ENCODE measurements around the gene SIK3. TPM values are rescaled to one million over a fixed set of nuclear protein-coding genes. Genes with fewer than 3 reads are reported as not detected.

Gene SIK3
- total RNA-seq, 1 donor from 2014 or later = 19.5 TPM

DNA sequence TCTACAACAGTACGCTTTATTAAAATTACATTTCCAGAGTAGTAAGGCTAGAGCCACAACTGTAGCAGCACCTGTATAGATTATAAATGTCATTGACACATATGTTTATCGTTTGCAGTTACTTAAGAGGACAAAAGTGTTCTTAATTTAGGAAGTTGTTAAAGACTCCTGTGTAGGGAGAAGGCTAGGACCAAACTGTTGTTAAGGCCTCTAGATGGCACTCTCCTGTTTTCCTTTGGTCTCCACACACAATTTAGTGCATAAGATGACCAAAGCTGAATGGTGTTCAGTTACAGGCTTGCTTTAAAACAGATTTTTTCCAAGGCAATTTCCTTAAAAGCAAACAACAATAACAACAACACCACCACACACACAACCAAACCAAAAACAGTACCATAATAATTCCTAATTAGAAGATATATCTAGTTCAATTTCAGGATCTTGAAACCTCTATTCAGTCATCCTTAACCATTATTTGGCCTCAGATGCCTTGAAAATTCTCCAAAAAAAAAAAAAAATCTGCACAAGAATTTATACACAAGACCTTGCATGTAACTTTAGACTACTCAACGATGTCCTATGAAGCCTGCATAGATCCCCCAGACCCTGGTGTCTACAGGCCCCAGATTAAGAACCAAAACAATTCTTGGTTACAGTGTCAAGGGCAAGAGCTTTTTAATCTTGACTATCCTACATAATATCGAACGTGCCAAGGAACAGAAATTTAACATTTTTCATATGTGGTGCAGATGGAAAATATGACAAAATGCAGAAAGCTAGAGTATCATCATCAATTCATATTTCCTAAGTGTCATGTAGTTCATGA is 218.2 kb downstream of the SIK3 start:
- Mint-ChIP-seq H3K9me3 (ENCODE audit: low read depth) (no peaks in the 10 kb centered on the region), H3K4me3 (ENCODE audit: unreplicated experiment) (no peak overlapping the region), H3K4me1 (ENCODE audit: low read depth) (peaks cover 4% of the 10 kb centered on the region), H3K36me3 (ENCODE audit: low read depth) (peaks cover 3% of the 10 kb centered on the region), H3K27ac (ENCODE audit: unreplicated experiment) (no peak overlapping the region), H3K27me3 (ENCODE audit: low read depth) (no peaks in the 10 kb centered on the region)
- no peak for DNase-seq (ENCODE audit: low spot score)
- TF ChIP-seq, protein P1, sequence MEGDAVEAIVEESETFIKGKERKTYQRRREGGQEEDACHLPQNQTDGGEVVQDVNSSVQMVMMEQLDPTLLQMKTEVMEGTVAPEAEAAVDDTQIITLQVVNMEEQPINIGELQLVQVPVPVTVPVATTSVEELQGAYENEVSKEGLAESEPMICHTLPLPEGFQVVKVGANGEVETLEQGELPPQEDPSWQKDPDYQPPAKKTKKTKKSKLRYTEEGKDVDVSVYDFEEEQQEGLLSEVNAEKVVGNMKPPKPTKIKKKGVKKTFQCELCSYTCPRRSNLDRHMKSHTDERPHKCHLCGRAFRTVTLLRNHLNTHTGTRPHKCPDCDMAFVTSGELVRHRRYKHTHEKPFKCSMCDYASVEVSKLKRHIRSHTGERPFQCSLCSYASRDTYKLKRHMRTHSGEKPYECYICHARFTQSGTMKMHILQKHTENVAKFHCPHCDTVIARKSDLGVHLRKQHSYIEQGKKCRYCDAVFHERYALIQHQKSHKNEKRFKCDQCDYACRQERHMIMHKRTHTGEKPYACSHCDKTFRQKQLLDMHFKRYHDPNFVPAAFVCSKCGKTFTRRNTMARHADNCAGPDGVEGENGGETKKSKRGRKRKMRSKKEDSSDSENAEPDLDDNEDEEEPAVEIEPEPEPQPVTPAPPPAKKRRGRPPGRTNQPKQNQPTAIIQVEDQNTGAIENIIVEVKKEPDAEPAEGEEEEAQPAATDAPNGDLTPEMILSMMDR (IDR thresholded peaks at IDR 0.05) = peak; percentile 93

- Mint-ChIP-seq H3K4me1 (ENCODE audit: low read depth) (peaks cover 8% of the 10 kb centered on the region), H3K27me3 (ENCODE audit: low read depth) (no peaks in the 10 kb centered on the region), H3K4me3 (ENCODE audit: unreplicated experiment) (no peak overlapping the region), H3K27ac (ENCODE audit: unreplicated experiment) (no peak overlapping the region), H3K9me3 (ENCODE audit: low read depth) (no peaks in the 10 kb centered on the region), H3K36me3 (ENCODE audit: low read depth) (peaks cover 12% of the 10 kb centered on the region)
- DNase-seq (ENCODE audit: low spot score) = no peak
- TF ChIP-seq, protein P1 (IDR thresholded peaks at IDR 0.05) = no peak
Measured at GRCh38 chr11:116876656-116877055, 221.6 kb downstream of the SIK3 start.

DNA sequence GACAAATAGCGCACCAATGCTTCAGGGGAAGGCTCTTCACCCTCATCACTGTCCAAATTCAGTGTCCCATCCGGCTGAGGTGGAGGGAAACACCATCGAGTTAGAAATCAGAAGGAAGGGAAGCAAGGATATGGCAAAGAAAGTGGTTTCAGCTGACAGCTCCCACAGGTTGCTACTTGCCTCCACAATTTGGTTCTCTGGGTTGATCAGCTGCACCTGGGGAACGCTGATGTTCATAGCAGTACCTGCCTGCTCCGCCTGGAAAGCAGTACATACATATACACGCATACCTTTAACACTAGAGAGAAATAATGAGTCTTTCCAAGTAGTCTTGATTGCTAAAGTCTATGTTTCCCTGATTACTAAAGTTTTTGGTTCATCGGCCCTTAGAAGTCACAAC is 223.0 kb downstream of the SIK3 start:
- TF ChIP-seq, protein P1 (IDR thresholded peaks at IDR 0.05) = no peak
- no peaks in the 10 kb centered on the region for H3K9me3 Mint-ChIP-seq (ENCODE audit: low read depth)

GRCh38 chr11:116874251-116874650 is 224.0 kb downstream of the SIK3 start:
- H3K4me3 Mint-ChIP-seq (ENCODE audit: unreplicated experiment) = no peak overlapping the region
- TF ChIP-seq, protein P1 (IDR thresholded peaks at IDR 0.05) = no peak
- H3K9me3 Mint-ChIP-seq (ENCODE audit: low read depth) = no peaks in the 10 kb centered on the region
- H3K27me3 Mint-ChIP-seq (ENCODE audit: low read depth) = no peaks in the 10 kb centered on the region
- H3K27ac Mint-ChIP-seq (ENCODE audit: unreplicated experiment) = no peak overlapping the region
- no peak for DNase-seq (ENCODE audit: low spot score)
- H3K4me1 Mint-ChIP-seq (ENCODE audit: low read depth) = peaks cover 14% of the 10 kb centered on the region
- peaks cover 15% of the 10 kb centered on the region for H3K36me3 Mint-ChIP-seq (ENCODE audit: low read depth)

More for the DNA sequence above, 223.0 kb downstream of the SIK3 start:
- Mint-ChIP-seq H3K4me1 (ENCODE audit: low read depth) (peaks cover 18% of the 10 kb centered on the region), H3K27me3 (ENCODE audit: low read depth) (no peaks in the 10 kb centered on the region), H3K27ac (ENCODE audit: unreplicated experiment) (no peak overlapping the region), H3K4me3 (ENCODE audit: unreplicated experiment) (no peak overlapping the region), H3K36me3 (ENCODE audit: low read depth) (peaks cover 9% of the 10 kb centered on the region)
- DNase-seq (ENCODE audit: low spot score) = no peak

DNA sequence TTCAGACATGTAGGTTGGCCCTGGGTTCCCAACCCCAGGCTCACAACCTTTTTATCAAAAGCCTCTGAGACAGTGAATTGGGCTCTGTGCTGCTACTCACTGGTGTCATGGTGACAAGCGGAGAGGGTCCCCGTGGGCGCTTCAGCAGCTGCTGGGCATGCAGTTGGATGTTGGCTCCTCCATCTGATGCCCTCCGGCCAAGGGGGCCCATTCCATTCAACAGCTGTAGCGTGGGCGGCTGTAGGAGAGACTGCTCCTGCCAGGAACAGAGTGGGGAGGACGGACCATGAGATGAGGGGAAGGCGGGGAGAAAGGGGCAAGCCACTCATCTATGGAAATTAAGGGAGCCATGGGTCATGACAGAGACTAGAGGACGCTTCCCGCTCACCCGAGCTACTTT is 224.8 kb downstream of the SIK3 start:
- Mint-ChIP-seq H3K36me3 (ENCODE audit: low read depth) (peaks cover 17% of the 10 kb centered on the region), H3K4me3 (ENCODE audit: unreplicated experiment) (no peak overlapping the region), H3K4me1 (ENCODE audit: low read depth) (peaks cover 14% of the 10 kb centered on the region), H3K9me3 (ENCODE audit: low read depth) (no peaks in the 10 kb centered on the region), H3K27me3 (ENCODE audit: low read depth) (no peaks in the 10 kb centered on the region), H3K27ac (ENCODE audit: unreplicated experiment) (no peak overlapping the region)
- no peak for DNase-seq (ENCODE audit: low spot score)
- TF ChIP-seq, protein P1 (IDR thresholded peaks at IDR 0.05) = no peak

All from chondrocyte (in vitro differentiated cells).